ENCODE data around the gene TGFBR1. TPM values are rescaled to one million over a fixed set of nuclear protein-coding genes. Genes with fewer than 3 reads are reported as not detected.
A peak's percentile ranks its signal among the peaks of the same experiment; 100 is the strongest.

The TGFBR1 gene
- total RNA-seq, 1 donor from 2014 or later = 206 TPM

DNA sequence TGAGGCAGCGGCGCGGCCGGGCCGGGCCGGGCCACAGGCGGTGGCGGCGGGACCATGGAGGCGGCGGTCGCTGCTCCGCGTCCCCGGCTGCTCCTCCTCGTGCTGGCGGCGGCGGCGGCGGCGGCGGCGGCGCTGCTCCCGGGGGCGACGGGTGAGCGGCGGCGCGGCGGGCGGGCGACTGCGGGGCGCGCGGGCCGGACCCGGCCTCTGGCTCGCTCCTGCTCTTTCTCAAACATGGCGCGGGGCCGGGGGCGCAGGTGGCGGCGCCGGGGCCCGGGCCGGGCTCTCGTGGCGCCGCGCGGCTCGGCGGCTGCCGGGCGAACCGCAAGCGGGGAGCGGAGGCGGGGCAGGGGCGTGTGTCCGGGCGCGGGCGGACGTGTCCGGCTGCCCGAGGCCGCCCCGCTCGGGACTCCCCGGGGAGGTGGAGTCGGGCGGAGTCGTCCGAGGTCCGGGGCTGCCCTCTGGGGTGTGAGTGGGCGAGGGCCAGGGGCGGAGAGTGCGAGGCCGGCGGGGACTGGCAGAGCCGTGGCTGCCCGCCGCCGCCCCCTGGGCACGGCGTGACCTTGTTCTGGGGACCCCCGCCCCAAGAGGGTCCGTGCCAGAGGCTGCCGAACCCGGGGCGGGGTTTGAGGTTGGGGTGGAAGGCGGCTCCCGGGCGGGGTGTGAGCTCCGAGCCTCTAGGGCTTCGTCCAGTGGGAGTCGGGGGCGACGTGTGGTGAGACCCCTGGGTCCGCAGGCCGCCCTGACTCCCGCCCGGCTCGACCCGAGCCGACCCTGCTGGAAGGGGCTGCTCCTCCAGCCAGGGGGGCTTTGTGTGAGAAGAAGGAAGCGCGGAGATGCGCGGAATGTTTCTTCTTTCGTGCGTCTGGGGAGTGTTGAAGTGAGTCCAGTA lies 485 bp downstream of the TGFBR1 start:
- H3K4me1 Mint-ChIP-seq (ENCODE audit: unreplicated experiment) = peaks cover 47% of the 10 kb centered on the region
- no peaks in the 10 kb centered on the region for H3K9me3 Mint-ChIP-seq (ENCODE audit: unreplicated experiment)
- peak overlapping the region; percentile 53 for H3K27ac Mint-ChIP-seq (ENCODE audit: unreplicated experiment)
- TF ChIP-seq CTCF (IDR thresholded peaks at IDR 0.05; ENCODE audit: unreplicated experiment) = no peak
- peak; percentile 80 for DNase-seq (ENCODE audit: low spot score)
- peaks cover 7% of the 10 kb centered on the region for H3K27me3 Mint-ChIP-seq (ENCODE audit: unreplicated experiment)
- peak overlapping the region; percentile 92 for H3K4me3 Mint-ChIP-seq (ENCODE audit: unreplicated experiment)
- H3K36me3 Mint-ChIP-seq (ENCODE audit: low read depth, unreplicated experiment) = peaks cover 4% of the 10 kb centered on the region

DNA sequence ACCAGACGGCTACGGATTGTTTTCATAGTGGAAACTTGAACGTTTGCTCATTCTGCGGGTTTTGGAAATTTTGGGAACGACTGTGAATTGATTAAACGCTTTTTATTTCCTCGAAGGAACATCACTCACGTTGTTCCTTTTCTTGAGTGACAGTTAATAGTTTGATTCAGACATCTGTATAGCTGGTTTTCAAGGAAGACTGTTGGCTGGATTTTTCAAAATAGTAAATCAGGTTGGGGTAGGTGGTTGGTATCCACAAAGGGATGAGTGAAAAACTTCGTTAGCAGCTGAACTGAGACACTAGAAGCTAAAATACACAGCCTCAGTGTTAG lies 1.1 kb downstream of the TGFBR1 start:
- peaks cover 47% of the 10 kb centered on the region for H3K4me1 Mint-ChIP-seq (ENCODE audit: unreplicated experiment)
- no peaks in the 10 kb centered on the region for H3K9me3 Mint-ChIP-seq (ENCODE audit: unreplicated experiment)
- peaks cover 4% of the 10 kb centered on the region for H3K36me3 Mint-ChIP-seq (ENCODE audit: low read depth, unreplicated experiment)
- H3K27ac Mint-ChIP-seq (ENCODE audit: unreplicated experiment) = peak overlapping the region; percentile 53
- peak overlapping the region; percentile 92 for H3K4me3 Mint-ChIP-seq (ENCODE audit: unreplicated experiment)
- no peak for DNase-seq (ENCODE audit: low spot score)
- TF ChIP-seq CTCF (IDR thresholded peaks at IDR 0.05; ENCODE audit: unreplicated experiment) = no peak
- peaks cover 7% of the 10 kb centered on the region for H3K27me3 Mint-ChIP-seq (ENCODE audit: unreplicated experiment)

DNA sequence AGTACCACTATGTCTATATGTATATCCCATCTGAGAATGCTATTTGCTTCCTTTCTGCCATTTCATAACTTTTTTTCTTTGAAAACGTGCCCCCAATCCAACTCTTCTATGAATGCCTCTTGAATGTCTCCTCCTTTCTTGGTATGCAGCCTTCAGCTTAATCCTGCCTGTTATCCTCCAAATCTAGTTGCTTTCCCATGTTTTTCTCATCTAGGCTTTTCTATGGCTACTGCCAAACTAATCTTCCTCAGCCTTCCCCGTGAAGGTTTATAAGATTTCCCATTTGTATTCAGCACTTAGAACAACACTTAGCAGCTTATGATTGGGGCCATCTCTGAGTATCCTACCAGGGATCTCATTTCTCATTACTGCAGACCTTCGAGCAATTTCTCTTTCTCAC lies 2.5 kb downstream of the TGFBR1 start:
- no peak for DNase-seq (ENCODE audit: low spot score)
- H3K9me3 Mint-ChIP-seq (ENCODE audit: unreplicated experiment) = no peaks in the 10 kb centered on the region
- peaks cover 56% of the 10 kb centered on the region for H3K4me1 Mint-ChIP-seq (ENCODE audit: unreplicated experiment)
- H3K4me3 Mint-ChIP-seq (ENCODE audit: unreplicated experiment) = peak overlapping the region; percentile 92
- TF ChIP-seq CTCF (IDR thresholded peaks at IDR 0.05; ENCODE audit: unreplicated experiment) = no peak
- H3K27ac Mint-ChIP-seq (ENCODE audit: unreplicated experiment) = peak overlapping the region; percentile 44
- peaks cover 4% of the 10 kb centered on the region for H3K36me3 Mint-ChIP-seq (ENCODE audit: low read depth, unreplicated experiment)
- H3K27me3 Mint-ChIP-seq (ENCODE audit: unreplicated experiment) = peaks cover 7% of the 10 kb centered on the region

- Mint-ChIP-seq H3K27me3 (ENCODE audit: unreplicated experiment) (peaks cover 7% of the 10 kb centered on the region), H3K4me3 (ENCODE audit: unreplicated experiment) (no peak overlapping the region), H3K36me3 (ENCODE audit: low read depth, unreplicated experiment) (peaks cover 4% of the 10 kb centered on the region), H3K27ac (ENCODE audit: unreplicated experiment) (no peak overlapping the region), H3K9me3 (ENCODE audit: unreplicated experiment) (no peaks in the 10 kb centered on the region), H3K4me1 (ENCODE audit: unreplicated experiment) (peaks cover 60% of the 10 kb centered on the region)
- TF ChIP-seq CTCF (IDR thresholded peaks at IDR 0.05; ENCODE audit: unreplicated experiment) = no peak
- no peak for DNase-seq (ENCODE audit: low spot score)
Observed at GRCh38 chr9:99108131-99108530, 3.2 kb downstream of the TGFBR1 start.

DNA sequence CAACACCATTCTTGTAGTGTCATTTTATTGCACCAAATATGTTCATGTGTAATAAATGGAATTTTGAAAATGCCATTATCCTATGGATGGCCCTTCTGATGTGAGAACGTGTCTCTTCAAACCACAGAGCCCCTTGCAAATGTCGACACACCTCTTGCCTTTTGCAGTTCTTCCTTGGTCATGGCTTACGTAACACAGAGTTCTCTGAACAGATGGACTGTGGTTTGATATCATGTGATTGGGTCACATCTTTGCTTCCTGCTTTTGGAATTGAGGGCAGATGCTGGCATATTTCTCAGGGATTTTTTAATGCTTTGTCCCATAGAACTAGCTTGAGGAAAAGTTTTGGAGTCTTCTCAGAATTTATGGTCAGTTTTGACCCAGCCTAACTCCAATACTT lies 4.6 kb downstream of the TGFBR1 start:
- peaks cover 55% of the 10 kb centered on the region for H3K4me1 Mint-ChIP-seq (ENCODE audit: unreplicated experiment)
- H3K27me3 Mint-ChIP-seq (ENCODE audit: unreplicated experiment) = peaks cover 4% of the 10 kb centered on the region
- peaks cover 4% of the 10 kb centered on the region for H3K36me3 Mint-ChIP-seq (ENCODE audit: low read depth, unreplicated experiment)
- no peaks in the 10 kb centered on the region for H3K9me3 Mint-ChIP-seq (ENCODE audit: unreplicated experiment)
- H3K27ac Mint-ChIP-seq (ENCODE audit: unreplicated experiment) = no peak overlapping the region
- TF ChIP-seq CTCF (IDR thresholded peaks at IDR 0.05; ENCODE audit: unreplicated experiment) = no peak
- DNase-seq (ENCODE audit: low spot score) = no peak
- no peak overlapping the region for H3K4me3 Mint-ChIP-seq (ENCODE audit: unreplicated experiment)
